Right lobe of liver (tissue), 4 donors: Measurements from ENCODE around the gene ARHGAP15.

Experiments used
- POLR2A ChIP-seq: fragments of 450-650 bp; IDR thresholded peaks from one replicate; pipeline ENCODE4 v1.6.1; 2017; ENCODE audit warnings: antibody characterized with exemption, mild to moderate bottlenecking
- TF ChIP-seq, protein P1 (sequence below), 4 donors: fragments of 200-600 bp in 3 of 4; fragments of 450-650 bp in 1 of 4; IDR thresholded peaks; one replicate each; pipeline versions ENCODE4 v1.5.1 to v1.8.0; 2016 to 2022; ENCODE audit warnings: antibody characterized with exemption in 4 of 4, mild to moderate bottlenecking in 2 of 4
- donor health status: DM: no; HTN: no; CAD: no.
- donor health status: DM: no; HTN: no; CAD: no.
- donor health status: DM: no; HTN: yes; CAD: no.

GRCh38 chr2:143717536-143718168 is 588.4 kb downstream of the ARHGAP15 start:
- TF ChIP-seq, protein P1, sequence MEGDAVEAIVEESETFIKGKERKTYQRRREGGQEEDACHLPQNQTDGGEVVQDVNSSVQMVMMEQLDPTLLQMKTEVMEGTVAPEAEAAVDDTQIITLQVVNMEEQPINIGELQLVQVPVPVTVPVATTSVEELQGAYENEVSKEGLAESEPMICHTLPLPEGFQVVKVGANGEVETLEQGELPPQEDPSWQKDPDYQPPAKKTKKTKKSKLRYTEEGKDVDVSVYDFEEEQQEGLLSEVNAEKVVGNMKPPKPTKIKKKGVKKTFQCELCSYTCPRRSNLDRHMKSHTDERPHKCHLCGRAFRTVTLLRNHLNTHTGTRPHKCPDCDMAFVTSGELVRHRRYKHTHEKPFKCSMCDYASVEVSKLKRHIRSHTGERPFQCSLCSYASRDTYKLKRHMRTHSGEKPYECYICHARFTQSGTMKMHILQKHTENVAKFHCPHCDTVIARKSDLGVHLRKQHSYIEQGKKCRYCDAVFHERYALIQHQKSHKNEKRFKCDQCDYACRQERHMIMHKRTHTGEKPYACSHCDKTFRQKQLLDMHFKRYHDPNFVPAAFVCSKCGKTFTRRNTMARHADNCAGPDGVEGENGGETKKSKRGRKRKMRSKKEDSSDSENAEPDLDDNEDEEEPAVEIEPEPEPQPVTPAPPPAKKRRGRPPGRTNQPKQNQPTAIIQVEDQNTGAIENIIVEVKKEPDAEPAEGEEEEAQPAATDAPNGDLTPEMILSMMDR (IDR thresholded peaks at IDR 0.05): no peak
- no peak for TF ChIP-seq POLR2A
